ENCODE measurements around the gene PITRM1.

DNA sequence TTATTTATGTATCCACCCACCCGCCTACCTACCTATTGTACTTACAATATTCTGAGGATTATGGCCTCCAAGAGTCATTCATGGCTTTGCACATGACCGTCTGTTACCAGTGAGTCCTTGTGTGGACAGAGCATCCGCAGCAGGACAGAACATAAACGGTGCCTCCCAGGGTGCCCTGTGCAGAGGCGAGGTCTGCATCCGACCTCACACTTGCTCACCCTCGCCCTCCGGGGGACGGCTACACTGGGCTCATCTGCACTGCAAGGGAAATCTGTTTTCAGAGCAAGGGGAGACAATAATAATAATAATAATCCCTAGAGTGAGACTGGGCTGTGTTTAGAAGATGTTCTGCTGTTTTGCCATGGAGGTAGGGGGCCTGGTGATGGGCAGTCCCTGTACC is 75.4 kb downstream of the PITRM1 start:
- TF ChIP-seq, protein P1, sequence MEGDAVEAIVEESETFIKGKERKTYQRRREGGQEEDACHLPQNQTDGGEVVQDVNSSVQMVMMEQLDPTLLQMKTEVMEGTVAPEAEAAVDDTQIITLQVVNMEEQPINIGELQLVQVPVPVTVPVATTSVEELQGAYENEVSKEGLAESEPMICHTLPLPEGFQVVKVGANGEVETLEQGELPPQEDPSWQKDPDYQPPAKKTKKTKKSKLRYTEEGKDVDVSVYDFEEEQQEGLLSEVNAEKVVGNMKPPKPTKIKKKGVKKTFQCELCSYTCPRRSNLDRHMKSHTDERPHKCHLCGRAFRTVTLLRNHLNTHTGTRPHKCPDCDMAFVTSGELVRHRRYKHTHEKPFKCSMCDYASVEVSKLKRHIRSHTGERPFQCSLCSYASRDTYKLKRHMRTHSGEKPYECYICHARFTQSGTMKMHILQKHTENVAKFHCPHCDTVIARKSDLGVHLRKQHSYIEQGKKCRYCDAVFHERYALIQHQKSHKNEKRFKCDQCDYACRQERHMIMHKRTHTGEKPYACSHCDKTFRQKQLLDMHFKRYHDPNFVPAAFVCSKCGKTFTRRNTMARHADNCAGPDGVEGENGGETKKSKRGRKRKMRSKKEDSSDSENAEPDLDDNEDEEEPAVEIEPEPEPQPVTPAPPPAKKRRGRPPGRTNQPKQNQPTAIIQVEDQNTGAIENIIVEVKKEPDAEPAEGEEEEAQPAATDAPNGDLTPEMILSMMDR (IDR thresholded peaks at IDR 0.05) = no peak
- no peak for TF ChIP-seq POLR2A (IDR thresholded peaks at IDR 0.05)

Measured in lower leg skin (tissue), 3 donors.